IMR-90 (cell line): ENCODE data around the gene RPP25.

ENCODE experiments used
- CTCF ChIP-seq: conservative IDR thresholded peaks from 2 replicates; pipeline ENCODE4 v1.5.1; 2012; ENCODE audit warnings: mild to moderate bottlenecking, low read depth, low read length, improper control_type of control experiment
- MAFK ChIP-seq: IDR thresholded peaks from 2 replicates; pipeline ENCODE4 v1.6.1; 2012; ENCODE audit warnings: low read depth, low read length, improper control_type of control experiment

- TF ChIP-seq CTCF: no peak
- TF ChIP-seq MAFK: no peak
Measured at GRCh38 chr15:74906450-74907162, 50.0 kb downstream of the RPP25 start, which contains the start of gene FAM219B.
